GM19023 (cell line): ENCODE results near the gene HPGDS.

Experiments
- ATAC-seq: cut with Tn5 transposase; IDR thresholded peaks from one replicate; pipeline ENCODE4 v1.9.1; 2021; ENCODE audit warnings: mild to moderate bottlenecking, moderate library complexity; ENCODE audit not compliant: unreplicated experiment

Gene HPGDS

GRCh38 chr4:94262163-94263016 is 80.2 kb downstream of the HPGDS start:
- no peak for ATAC-seq

DNA sequence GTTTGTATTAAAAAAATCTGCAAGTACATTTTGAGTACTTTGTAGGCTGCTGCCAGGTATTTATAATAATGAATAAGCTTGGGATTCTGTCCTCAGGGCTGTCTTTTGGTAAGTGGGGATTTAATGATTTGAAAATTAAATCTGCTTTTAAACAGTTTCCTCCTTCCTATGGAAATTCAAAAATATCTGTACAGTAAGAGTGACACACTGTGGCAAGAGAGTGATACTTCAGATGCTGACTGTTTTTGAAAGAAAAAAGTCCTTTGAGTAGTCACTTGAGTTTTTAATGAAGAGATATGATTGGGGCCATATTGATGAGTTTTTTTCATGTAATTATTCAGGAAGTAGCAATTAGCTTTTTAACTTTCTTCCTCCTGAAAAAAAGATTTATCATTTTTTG is 85.8 kb downstream of the HPGDS start:
- ATAC-seq, result no peak

DNA sequence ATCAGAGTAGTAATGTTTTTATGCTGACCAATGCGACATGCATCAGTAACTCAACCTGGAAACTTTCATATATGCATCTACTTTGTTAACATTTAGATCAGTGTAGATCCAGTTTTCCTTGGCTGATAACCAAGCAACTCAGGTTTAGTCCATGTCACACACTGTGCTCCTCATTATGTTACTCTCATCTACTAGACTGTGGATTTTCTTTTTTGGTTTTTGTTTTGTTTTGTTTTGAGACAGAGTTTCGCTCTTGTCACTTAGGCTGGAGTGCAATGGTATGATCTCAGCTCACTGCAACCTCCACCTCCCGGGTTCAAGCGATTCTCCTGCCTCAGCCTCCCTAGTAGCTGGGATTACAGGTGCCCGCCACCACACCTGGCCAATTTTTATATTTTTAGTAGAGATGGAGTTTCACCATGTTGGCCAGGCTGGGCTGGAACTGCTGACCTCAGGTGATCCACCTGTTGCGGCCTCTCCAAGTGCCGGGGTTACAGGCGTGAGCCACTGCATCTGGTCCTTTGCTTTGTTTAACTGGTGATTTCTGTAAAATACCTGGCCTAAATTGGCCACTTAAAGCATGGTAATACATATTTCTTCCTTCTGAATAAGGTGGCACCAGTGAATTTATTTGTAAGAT is 86.4 kb downstream of the HPGDS start:
- no peak for ATAC-seq

- ATAC-seq, result no peak
These were observed 89.6 kb downstream of the HPGDS start for GRCh38 chr4:94253036-94253435.

DNA sequence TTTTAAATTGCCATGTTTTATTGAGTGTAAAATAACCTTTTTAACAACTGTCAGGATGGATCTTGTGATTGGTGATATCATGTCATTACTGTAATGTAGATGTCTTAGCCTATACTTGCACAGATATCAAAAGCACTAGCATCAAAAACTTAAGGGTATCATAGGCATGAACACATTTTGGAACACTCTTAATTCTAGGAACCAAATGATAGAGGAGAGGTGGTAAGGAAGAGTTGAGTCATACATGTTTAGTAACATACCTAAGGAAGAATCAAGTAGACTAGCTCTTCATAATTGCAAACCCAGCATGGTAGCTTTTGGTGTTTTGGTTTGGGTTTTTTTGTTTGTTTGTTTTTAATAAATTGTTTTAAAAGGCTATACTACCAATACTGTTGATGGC is 91.5 kb downstream of the HPGDS start:
- no peak for ATAC-seq
